GM21526 (cell line): ENCODE measurements around the gene REPS1.

ENCODE experiments used
- ATAC-seq: cut with Tn5 transposase; IDR thresholded peaks from one replicate; pipeline ENCODE4 v1.9.1; 2021; ENCODE audit warnings: moderate library complexity; ENCODE audit not compliant: unreplicated experiment, low FRiP score

Gene REPS1

DNA sequence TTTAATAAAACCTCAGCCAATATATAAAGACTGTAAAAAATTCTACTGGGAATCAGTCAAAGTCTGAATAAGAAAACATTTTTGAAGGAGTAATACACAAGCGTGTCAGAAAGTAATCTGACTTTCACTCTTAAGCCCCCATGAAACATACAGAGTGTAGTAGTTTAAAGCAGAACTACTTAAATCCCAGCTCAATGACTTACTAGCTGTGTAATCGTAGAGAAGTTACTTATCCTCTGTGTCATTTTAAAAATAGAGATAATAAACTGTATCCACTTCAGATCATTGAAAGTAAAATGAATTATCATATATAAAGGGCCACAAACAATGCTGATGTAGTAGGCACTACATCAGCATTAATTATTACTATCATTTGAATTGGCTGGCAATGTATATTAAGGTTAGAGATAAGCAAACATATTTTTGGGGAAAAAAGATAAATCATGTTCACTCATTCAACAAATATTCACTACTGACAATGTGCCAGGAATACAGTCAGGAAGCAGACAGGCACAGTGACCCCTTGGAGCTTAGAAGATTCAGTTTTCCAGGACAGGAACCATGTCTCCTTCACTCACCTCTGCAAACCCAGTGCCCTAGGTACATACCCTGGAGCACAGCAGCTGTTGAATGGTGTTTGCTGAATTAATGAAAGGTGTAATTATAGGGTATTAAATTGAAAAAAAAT, 14.4 kb downstream of the REPS1 start:
- no peak for ATAC-seq

DNA sequence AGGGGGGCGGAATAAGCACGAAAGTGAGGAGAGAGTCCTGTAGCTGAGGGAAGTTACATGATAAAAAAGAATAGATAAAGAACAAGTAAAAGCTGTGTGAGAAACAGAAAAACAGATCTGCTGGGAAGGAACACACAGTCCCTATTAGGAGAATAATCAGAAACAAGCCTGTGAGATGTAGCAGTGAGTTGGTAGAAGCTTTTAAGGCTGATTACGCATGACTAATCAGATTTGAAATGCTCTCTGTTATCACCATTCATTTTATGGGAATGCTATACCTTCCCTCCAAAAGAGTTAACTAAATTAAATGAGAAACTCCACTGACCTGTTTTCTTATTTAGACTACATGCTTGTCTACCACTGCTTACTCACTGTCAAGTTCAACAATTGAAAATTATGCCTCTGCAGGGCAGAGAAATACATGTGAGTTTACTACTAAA, 15.8 kb downstream of the REPS1 start:
- ATAC-seq: no peak

- no peak for ATAC-seq
Measured at GRCh38 chr6:138971601-138972000, 16.5 kb downstream of the REPS1 start.

DNA sequence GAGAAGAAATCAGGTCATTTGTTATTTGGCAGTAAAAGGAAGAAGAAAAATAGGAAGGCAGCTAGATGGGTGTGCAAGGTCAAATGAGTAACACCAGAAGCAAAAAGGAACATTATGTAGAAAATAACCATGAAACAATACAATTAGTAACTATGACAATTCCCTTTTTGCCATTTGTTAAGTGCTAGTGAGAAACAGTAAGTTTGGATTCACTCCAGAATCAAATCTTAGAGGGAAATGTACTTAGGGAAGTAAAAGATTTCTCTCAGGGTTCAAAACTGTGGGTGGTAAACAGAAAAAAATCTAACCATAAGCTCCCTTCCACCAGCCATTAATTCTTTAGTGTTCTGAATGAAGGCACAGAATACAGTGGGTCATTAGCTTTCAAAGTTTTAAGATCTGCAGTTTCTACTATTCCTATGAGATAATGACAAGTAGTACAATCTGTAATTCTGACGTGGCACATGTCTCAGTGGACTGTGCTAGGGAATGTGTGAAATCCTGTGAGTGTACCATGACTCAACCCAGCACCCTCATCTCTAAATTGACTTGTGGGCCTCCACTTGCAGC, 17.1 kb downstream of the REPS1 start:
- ATAC-seq: no peak

DNA sequence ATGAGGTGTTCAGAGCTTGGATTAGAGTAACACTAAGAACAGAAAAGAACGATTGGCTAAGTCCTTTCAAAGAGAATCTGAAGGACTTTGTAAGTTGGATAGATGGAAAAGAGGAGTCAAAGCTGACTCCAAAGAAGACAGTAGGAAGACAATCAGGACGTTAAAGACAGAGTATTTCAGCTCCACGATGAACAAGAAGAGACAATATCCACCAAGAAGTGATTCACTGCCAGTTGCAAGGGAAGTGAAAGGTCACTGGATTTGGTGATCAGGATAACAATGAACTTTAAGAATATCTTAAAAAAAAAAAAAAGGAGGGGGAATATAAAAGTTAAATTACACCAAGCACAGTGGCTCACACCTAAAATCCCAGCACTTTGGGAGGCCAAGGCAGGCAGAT, 17.9 kb downstream of the REPS1 start:
- no peak for ATAC-seq

DNA sequence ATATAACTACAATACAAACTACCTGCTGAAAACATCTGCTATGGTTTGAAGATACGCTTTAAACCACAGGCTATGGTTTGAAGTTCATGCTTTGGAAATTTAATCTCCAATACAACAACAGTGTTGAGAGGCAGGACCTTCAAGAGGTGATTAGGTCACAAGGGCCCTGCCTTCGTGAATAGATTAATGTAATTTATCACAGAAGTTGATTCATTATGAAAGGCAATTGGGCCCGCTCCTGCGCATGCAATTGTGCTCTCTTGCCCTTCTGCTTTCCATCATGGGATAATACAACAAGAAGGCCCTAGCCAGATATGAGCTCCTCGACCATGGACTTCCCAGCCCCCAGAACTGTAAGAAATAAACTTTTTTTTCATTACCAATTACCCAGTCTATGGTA, 21.2 kb downstream of the REPS1 start:
- ATAC-seq: no peak

- no peak for ATAC-seq
Measured at GRCh38 chr6:138965971-138966370, 22.1 kb downstream of the REPS1 start.

DNA sequence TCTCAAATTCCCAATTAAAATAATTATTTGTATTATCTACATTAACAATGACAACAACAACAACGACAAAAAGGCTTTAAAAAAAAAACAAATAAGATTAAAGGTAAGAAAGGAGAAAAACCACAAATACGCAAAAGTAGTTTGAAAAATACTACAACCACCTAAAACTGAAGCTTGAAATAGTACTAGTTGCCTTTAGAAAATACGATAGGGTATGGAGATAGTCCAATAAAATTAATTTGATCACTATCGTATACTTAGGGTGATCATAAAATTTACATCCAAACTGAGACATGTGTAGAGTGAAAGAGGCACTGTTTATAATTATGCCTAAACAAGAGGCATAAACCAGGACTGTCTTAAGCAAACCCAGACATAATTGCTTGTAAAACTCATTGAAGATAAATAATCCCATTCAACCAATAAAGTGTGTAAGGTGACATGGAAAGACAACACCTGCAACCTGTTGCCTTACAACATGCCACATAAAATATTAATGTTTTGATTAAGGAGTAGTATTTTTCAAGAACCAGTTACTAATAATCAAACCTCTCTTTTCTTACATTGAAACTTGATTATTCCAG, 22.7 kb downstream of the REPS1 start:
- ATAC-seq: no peak

GRCh38 chr6:138964012-138964411, 24.0 kb downstream of the REPS1 start:
- ATAC-seq: no peak

GRCh38 chr6:138963531-138963930, 24.5 kb downstream of the REPS1 start:
- no peak for ATAC-seq

DNA sequence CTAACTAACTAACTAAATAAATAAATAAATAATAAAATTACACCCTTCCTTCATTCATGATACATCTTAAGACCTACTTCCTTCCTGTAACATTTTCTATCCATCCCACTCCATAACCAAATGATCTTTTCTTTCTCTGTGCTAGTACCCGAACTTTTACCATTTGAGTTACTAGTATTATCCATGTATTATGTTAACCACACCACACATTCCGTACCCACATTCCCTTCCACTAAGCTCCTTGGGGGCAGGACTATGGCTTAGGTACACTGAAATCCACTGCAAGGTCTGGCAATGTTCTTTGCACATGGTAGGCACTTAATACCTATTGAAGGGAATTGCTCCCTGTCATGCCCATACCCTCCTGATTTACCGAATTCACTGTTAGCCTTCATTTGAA, 24.9 kb downstream of the REPS1 start:
- ATAC-seq: no peak

- no peak for ATAC-seq
Measured at GRCh38 chr6:138959521-138959920, 28.5 kb downstream of the REPS1 start.

DNA sequence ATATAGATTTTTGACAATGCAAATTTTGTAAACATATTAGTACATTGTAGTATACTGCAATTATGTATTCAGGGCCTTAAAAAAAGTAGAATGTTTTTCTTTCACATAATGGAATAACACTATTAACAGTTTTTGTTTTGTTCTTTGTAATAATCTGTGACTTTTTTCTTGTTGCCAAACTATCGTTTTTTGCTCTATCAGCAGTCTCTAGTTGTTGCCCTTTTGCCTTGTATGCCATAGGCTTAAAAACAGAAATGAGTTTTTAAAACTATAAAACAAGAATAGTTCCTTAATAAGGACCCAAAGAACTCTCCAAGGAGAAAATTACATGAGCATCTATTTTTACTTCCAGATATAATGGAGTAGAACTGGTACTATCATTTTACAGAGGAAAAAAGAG, 29.5 kb downstream of the REPS1 start:
- ATAC-seq: no peak

DNA sequence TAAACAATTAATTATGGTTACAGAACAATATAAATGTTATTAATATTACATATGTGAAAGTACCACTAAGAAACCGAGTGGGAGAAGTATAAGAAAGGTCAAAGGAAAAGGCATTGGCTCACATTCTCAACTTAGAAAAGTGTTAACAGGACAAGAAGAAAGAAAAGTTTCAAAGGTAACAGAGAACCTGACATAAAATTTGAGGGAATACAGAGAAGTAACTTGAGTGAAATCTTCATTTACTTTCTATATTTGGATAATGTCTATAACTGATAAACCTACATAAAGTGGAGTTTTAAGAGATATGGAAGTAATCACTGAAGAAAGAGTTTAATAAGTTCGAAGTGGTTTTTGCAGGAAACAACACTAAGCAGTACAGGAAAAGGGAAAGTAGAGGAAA, 30.1 kb downstream of the REPS1 start:
- no peak for ATAC-seq

GRCh38 chr6:138957484-138957883, 30.6 kb downstream of the REPS1 start:
- no peak for ATAC-seq

DNA sequence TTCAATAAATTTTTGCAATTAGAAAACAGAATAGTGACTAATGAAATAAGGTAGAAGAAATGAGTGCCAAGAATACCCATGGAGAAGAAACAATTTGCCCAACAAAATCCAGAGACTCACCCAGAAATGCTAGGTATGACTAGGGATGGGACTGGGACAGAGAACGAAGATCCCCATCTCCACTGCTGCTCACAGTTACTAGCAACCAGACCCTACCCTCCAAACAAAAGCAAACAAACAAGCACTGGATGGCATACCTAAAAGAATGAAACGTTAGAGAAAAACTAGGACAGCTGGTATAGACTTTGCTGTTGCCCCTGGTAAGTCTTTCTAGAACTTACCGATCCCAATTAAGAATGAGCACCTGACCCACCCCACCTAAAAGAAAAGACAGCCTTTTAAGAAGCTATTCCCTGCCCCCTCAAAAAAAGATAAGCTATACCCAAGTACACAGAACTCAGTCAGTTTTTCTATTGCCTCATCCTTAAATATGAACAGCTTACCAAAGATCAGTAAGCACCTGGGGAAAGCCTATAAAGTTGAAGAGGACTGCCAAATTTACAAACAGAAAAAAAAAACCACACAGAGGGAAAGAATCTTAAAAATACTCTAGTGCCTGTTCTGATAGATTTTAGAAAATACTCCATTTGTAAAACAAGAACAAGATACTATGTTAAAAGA, 31.7 kb downstream of the REPS1 start:
- ATAC-seq: no peak

GRCh38 chr6:138955262-138955661, 32.8 kb downstream of the REPS1 start:
- ATAC-seq: no peak

DNA sequence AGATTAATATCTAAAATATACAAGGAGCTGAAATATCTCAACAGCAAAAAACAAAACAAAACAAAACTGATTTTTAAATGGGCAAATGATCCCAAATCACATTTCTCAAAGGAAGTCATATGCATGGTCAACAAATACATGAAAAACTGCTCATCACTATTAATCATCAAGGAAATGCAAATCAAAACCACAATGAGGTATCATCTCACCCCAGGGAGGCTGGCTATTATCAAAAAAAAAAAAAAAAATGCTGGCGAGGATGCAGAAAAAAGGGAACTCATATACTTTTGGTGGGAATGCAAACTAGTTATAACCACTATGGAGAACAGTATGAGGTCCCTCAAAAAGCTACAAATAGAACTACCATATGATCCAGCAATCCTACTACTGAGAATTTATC, 34.6 kb downstream of the REPS1 start:
- ATAC-seq: no peak

GRCh38 chr6:138948546-138949179, 39.4 kb downstream of the REPS1 start:
- no peak for ATAC-seq

DNA sequence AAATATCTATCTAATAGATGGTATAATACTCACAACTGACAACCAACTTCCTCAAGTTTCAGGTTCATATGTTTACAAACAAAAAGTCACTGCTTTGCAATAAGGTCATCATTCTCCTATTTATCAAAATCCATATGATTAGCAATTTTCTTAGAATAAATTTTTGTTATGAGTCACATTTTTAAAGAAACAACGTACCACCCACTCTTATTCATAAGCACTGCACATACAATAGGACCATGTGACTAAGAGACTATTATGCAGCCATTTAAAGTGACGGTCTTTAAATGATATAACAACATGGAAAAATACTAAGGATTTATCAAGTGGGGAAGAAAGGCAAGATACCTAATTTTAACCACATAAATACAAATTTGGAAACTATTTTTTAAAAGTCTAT, 40.0 kb downstream of the REPS1 start:
- no peak for ATAC-seq

DNA sequence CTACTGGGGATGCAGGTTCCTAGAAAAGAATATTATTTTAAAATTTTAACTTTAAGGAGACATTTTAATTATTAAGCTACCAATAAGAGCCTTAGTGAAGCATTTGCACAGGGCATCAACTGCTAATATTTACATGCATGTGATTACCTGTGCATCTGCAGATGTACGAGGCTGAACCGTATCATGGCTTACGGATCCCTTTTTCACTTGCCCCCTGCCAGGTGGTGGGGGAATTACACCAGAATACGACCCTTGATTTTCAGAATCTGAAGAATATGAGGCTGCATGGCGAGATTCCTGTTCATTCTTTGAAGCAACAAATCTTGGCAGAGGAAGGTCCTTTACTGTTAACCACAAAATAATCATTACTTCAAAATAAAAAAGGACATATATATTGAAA, 42.7 kb downstream of the REPS1 start:
- ATAC-seq: no peak
